COLO829 (cell line): ENCODE results near the gene CD300E.
"Not testable (repeated sequence)": the region's sequence is repeated elsewhere in the genome, so short reads cannot be mapped to it uniquely, and the experiment has no call there.

Experiments
- DNase-seq: peaks from one replicate; pipeline ENCODE4 v3.0.0; 2012; ENCODE audit warnings: low spot score

CD300E gene

GRCh38 chr17:74598346-74599022 lies 25.1 kb downstream of the CD300E start:
- DNase-seq: no peak

- no peak for DNase-seq
These were observed 26.3 kb downstream of the CD300E start for GRCh38 chr17:74597069-74597790.

- no peak for DNase-seq
These were observed 28.3 kb downstream of the CD300E start for GRCh38 chr17:74595037-74595750.

- DNase-seq: no peak
These were observed 31.2 kb downstream of the CD300E start, which contains the start of gene CD300LD for GRCh38 chr17:74592087-74592990. CD300LD (minus strand) TSS chr17:74592283; CDS start chr17:74592202, 81 bp downstream.

- DNase-seq: no peak
These were observed 32.0 kb downstream of the CD300E start for GRCh38 chr17:74591503-74591902.

- DNase-seq: no peak
These were observed 37.8 kb downstream of the CD300E start for GRCh38 chr17:74585711-74586110.

- no peak for DNase-seq
These were observed 39.1 kb downstream of the CD300E start for GRCh38 chr17:74584292-74585060.

GRCh38 chr17:74582633-74583032 lies 40.9 kb downstream of the CD300E start:
- no peak for DNase-seq

- DNase-seq: no peak
These were observed 43.6 kb downstream of the CD300E start for GRCh38 chr17:74579900-74580299.

- no peak for DNase-seq
These were observed 44.6 kb downstream of the CD300E start for GRCh38 chr17:74578979-74579378.

- DNase-seq: no peak
These were observed 48.9 kb downstream of the CD300E start for GRCh38 chr17:74574489-74575142.

- DNase-seq: not testable (repeated sequence)
These were observed 49.9 kb downstream of the CD300E start for GRCh38 chr17:74573635-74574034.

GRCh38 chr17:74573169-74573568 lies 50.4 kb downstream of the CD300E start:
- no peak for DNase-seq

GRCh38 chr17:74571621-74572270 lies 51.8 kb downstream of the CD300E start:
- DNase-seq: no peak

- peak; percentile 8 for DNase-seq
These were observed 54.2 kb downstream of the CD300E start for GRCh38 chr17:74569020-74570003.

- DNase-seq: no peak
These were observed 55.2 kb downstream of the CD300E start for GRCh38 chr17:74568106-74568873.

- no peak for DNase-seq
These were observed 56.1 kb downstream of the CD300E start, which contains the start of gene CD300H for GRCh38 chr17:74567397-74567796. CD300H (minus strand) TSS chr17:74567509.
